Ishikawa (cell line): ENCODE data around the gene TREH.

Experiments used
- CEBPB ChIP-seq: IDR thresholded peaks from 2 replicates; pipeline ENCODE4 v1.6.1; 2012
- CREB1 ChIP-seq: IDR thresholded peaks from 2 replicates; pipeline ENCODE4 v1.6.1; 2012; ENCODE audit warnings: low read depth
- EGR1 ChIP-seq: IDR thresholded peaks from 2 replicates; pipeline ENCODE4 v1.6.1; 2012
- EP300 ChIP-seq: IDR thresholded peaks from 2 replicates; pipeline ENCODE4 v1.6.1; 2012; ENCODE audit warnings: borderline replicate concordance
- FOXM1 ChIP-seq: IDR thresholded peaks from 2 replicates; pipeline ENCODE4 v1.6.1; 2012; ENCODE audit warnings: low read depth, borderline replicate concordance
- MAX ChIP-seq: IDR thresholded peaks from 2 replicates; pipeline ENCODE4 v1.6.1; 2012
- NFIC ChIP-seq: IDR thresholded peaks from 2 replicates; pipeline ENCODE4 v1.6.1; 2012
- RAD21 ChIP-seq: IDR thresholded peaks from 2 replicates; pipeline ENCODE4 v1.6.1; 2012; ENCODE audit warnings: low read depth
- REST ChIP-seq: IDR thresholded peaks from 2 replicates; pipeline ENCODE4 v1.6.1; 2012; ENCODE audit warnings: low read depth, mild to moderate bottlenecking
- TAF1 ChIP-seq: IDR thresholded peaks from 2 replicates; pipeline ENCODE4 v1.6.1; 2012; ENCODE audit warnings: low read depth, mild to moderate bottlenecking
- TCF12 ChIP-seq: IDR thresholded peaks from 2 replicates; pipeline ENCODE4 v1.6.1; 2012; ENCODE audit warnings: low read depth
- TEAD4 ChIP-seq: IDR thresholded peaks from 2 replicates; pipeline ENCODE4 v1.6.1; 2012
- USF1 ChIP-seq: IDR thresholded peaks from 2 replicates; pipeline ENCODE4 v1.6.1; 2012
- YY1 ChIP-seq: IDR thresholded peaks from 2 replicates; pipeline ENCODE4 v1.6.1; 2012; ENCODE audit warnings: low read depth
- ZBTB7A ChIP-seq: IDR thresholded peaks from 2 replicates; pipeline ENCODE4 v1.6.1; 2012; ENCODE audit warnings: low read depth

Gene TREH

GRCh38 chr11:118635642-118636041, 43.8 kb downstream of the TREH start:
- TF ChIP-seq TCF12 (no peak), YY1 (no peak), REST (no peak), CREB1 (no peak), RAD21 (no peak), TAF1 (no peak), EP300 (no peak), CEBPB (no peak), USF1 (no peak), ZBTB7A (no peak), MAX (no peak), FOXM1 (no peak), EGR1 (no peak), TEAD4 (no peak), NFIC (no peak)

- TF ChIP-seq CREB1 (no peak), TEAD4 (no peak), RAD21 (no peak)
These were observed 44.2 kb downstream of the TREH start for GRCh38 chr11:118635237-118635591.

- TF ChIP-seq USF1, result no peak
- no peak for TF ChIP-seq FOXM1
- no peak; the same call in 1 of the 2 replicates for TF ChIP-seq EP300
- peak; percentile 74 for TF ChIP-seq NFIC
- TF ChIP-seq MAX, result peak; percentile 43; the same call in 1 of the 2 replicates
- TF ChIP-seq ZBTB7A, result 0 out of 2 replicates have a peak, but pooled peaks have one; percentile 30
- TF ChIP-seq TEAD4, result no peak
- TF ChIP-seq YY1, result no peak
- no peak for TF ChIP-seq EGR1
- no peak for TF ChIP-seq TAF1
- TF ChIP-seq RAD21, result no peak
- TF ChIP-seq REST, result no peak
- TF ChIP-seq TCF12, result peak; percentile 60
- no peak for TF ChIP-seq CEBPB
- TF ChIP-seq CREB1, result no peak
These were observed 44.8 kb downstream of the TREH start for GRCh38 chr11:118634431-118635236.

- no peak for TF ChIP-seq TAF1
- TF ChIP-seq NFIC, result no peak
- TF ChIP-seq FOXM1, result no peak
- no peak for TF ChIP-seq REST
- no peak for TF ChIP-seq RAD21
- no peak for TF ChIP-seq TEAD4
- no peak for TF ChIP-seq CREB1
- no peak for TF ChIP-seq YY1
- no peak for TF ChIP-seq EP300
- TF ChIP-seq MAX, result no peak
- TF ChIP-seq TCF12, result no peak
- no peak for TF ChIP-seq EGR1
- TF ChIP-seq ZBTB7A, result no peak
- no peak for TF ChIP-seq USF1
- TF ChIP-seq CEBPB, result no peak
These were observed 45.5 kb downstream of the TREH start for GRCh38 chr11:118633979-118634378.
